HCT116 (cell line): Measurements from ENCODE around the gene FARSA. TPM values are rescaled to one million over a fixed set of nuclear protein-coding genes. Genes with fewer than 3 reads are reported as not detected.

Source experiments
- ATAC-seq: fragments of 200-7000 bp; cut with Tn5 transposase; 2 replicates; pipeline ENCODE4 v1.9.1; 2020; ENCODE audit warnings: mild to moderate bottlenecking, moderate library complexity
- BruUV-seq: library from RNA; stranded (reverse); fragments of 400-500 nt; replicated peaks from 2 replicates; lab custom pipeline; 2021; lab: Mats Ljungman, UMichigan
- CTCF ChIA-PET: fragments of 300-600 bp; sonication (Branson Sonifier 250); formaldehyde crosslinking; loops from one replicate; lab custom pipeline; 2021; ENCODE audit warnings: antibody characterized with exemption; lab: Charles Lee
- POLR2A ChIA-PET: fragments of 300-600, 350-600 bp; sonication (Branson Sonifier 250); formaldehyde crosslinking; loops from one replicate; lab custom pipeline; 2021; ENCODE audit warnings: antibody characterized with exemption; lab: Charles Lee
- RAD21 ChIA-PET, 2 experiments: fragments of 300-600 bp; sonication (Branson Sonifier 250); formaldehyde crosslinking; loops; one replicate each; lab custom pipeline; 2023; ENCODE audit warnings: low total read pairs in 2 of 2; ENCODE audit not compliant: uncharacterized antibody in 2 of 2, unreplicated experiment in 2 of 2, low non-redundant PET in 1 of 2; lab: Charles Lee
- DNase-seq: peaks from one replicate; pipeline ENCODE4 v3.0.0-alpha.2; 2010; ENCODE audit warnings: low read depth, low spot score
- H2AFZ ChIP-seq: fragments of 200-600 bp; shearing (Covaris generic), sonication (generic); 2 replicates; pipeline ENCODE4 v1.6.1; 2017; ENCODE audit warnings: low read depth, mixed run types, mixed read lengths, antibody characterized with exemption, low read length; ENCODE audit not compliant: poor library complexity, severe bottlenecking
- H3K27ac ChIP-seq: 2 replicates; pipeline ENCODE4 v1.5.1; 2012; ENCODE audit warnings: low read depth, low read length
- H3K27me3 ChIP-seq: fragments of 200-600 bp; sonication (generic); 2 replicates; pipeline ENCODE4 v1.6.1; 2016; ENCODE audit warnings: mixed run types, low read length, mixed read lengths; ENCODE audit not compliant: insufficient read depth
- H3K36me3 ChIP-seq, 2 experiments: fragments of 200-500 bp in 1 of 2; fragments of 200-600 bp in 1 of 2; sonication (Bioruptor generic) in 1 of 2; sonication (generic) in 1 of 2; 2 replicates each; pipeline versions ENCODE4 v1.5.1 to v1.6.1; 2014 to 2016; ENCODE audit warnings: low read length in 2 of 2, inconsistent platforms in 1 of 2, mixed read lengths in 1 of 2, mixed run types in 1 of 2; ENCODE audit not compliant: insufficient read depth in 2 of 2, control insufficient read depth in 1 of 2
- H3K4me1 ChIP-seq, 2 experiments: fragments of 200-600 bp in 1 of 2; sonication (generic) in 1 of 2; 2 replicates each; pipeline versions ENCODE4 v1.5.1 to v1.6.1; 2012 to 2017; ENCODE audit warnings: low read length in 2 of 2, inconsistent platforms in 1 of 2, mild to moderate bottlenecking in 1 of 2, mixed read lengths in 1 of 2, mixed run types in 1 of 2, moderate library complexity in 1 of 2; ENCODE audit not compliant: insufficient read depth in 2 of 2, control insufficient read depth in 1 of 2
- H3K4me2 ChIP-seq: fragments of 200-600 bp; sonication (generic); 2 replicates; pipeline ENCODE4 v1.6.1; 2017; ENCODE audit warnings: mixed run types, low read length, mixed read lengths
- H3K4me3 ChIP-seq, 2 experiments: fragments of 200-600 bp in 1 of 2; sonication (generic) in 1 of 2; replicated peaks in 1 of 2; 2 replicates each; pipeline ENCODE4 v1.5.1; 2011 to 2016; ENCODE audit warnings: low read length in 2 of 2, control low read depth in 1 of 2, low read depth in 1 of 2, mild to moderate bottlenecking in 1 of 2, mixed read lengths in 1 of 2, mixed run types in 1 of 2
- H3K79me2 ChIP-seq: fragments of 200-600 bp; sonication (generic); 2 replicates; pipeline ENCODE4 v1.6.1; 2017; ENCODE audit warnings: mild to moderate bottlenecking, mixed run types, low read length, moderate library complexity, mixed read lengths; ENCODE audit not compliant: insufficient read depth
- H3K9ac ChIP-seq: fragments of 200-600 bp; sonication (generic); 2 replicates; pipeline ENCODE4 v1.6.1; 2016; ENCODE audit warnings: low read length, mixed read lengths
- H3K9me2 ChIP-seq: fragments of 200-600 bp; sonication (generic), shearing (Covaris generic); 2 replicates; pipeline ENCODE4 v1.6.1; 2017; ENCODE audit warnings: mixed run types, mild to moderate bottlenecking, moderate library complexity; ENCODE audit not compliant: insufficient read depth
- H3K9me3 ChIP-seq, 2 experiments: fragments of 200-500 bp in 1 of 2; fragments of 200-600 bp in 1 of 2; sonication (Bioruptor generic) in 1 of 2; sonication (generic) in 1 of 2; 2 replicates each; pipeline ENCODE4 v1.6.1; 2014 to 2017; ENCODE audit warnings: low read length in 2 of 2, mixed read lengths in 2 of 2, inconsistent platforms in 1 of 2, low read depth in 1 of 2, mild to moderate bottlenecking in 1 of 2, mixed run types in 1 of 2, moderate library complexity in 1 of 2; ENCODE audit not compliant: control insufficient read depth in 1 of 2, insufficient read depth in 1 of 2
- H4K20me1 ChIP-seq: fragments of 200-600 bp; sonication (generic), shearing (Covaris generic); 2 replicates; pipeline ENCODE4 v1.6.1; 2017; ENCODE audit warnings: mixed run types, mild to moderate bottlenecking, moderate library complexity; ENCODE audit not compliant: insufficient read depth
- CTCF ChIP-seq, 3 experiments: fragments of 200-600 bp in 1 of 3; sonication (generic) in 1 of 3; IDR thresholded peaks in 2 of 3; conservative IDR thresholded peaks in 1 of 3; 2 replicates each; pipeline ENCODE4 v1.5.1; 2012 to 2017; ENCODE audit warnings: low read depth in 2 of 3, low read length in 2 of 3, antibody characterized with exemption in 1 of 3, borderline replicate concordance in 1 of 3, control low read depth in 1 of 3, mild to moderate bottlenecking in 1 of 3, mixed read lengths in 1 of 3, mixed run types in 1 of 3, moderate library complexity in 1 of 3; ENCODE audit not compliant: insufficient read depth in 1 of 3
- EGR1 ChIP-seq: IDR thresholded peaks from 2 replicates; pipeline ENCODE4 v1.6.1; 2012; ENCODE audit warnings: low read depth
- FOSL1 ChIP-seq: IDR thresholded peaks from 2 replicates; pipeline ENCODE4 v1.6.1; 2012; ENCODE audit warnings: low read depth
- MAX ChIP-seq: IDR thresholded peaks from 2 replicates; pipeline ENCODE4 v1.6.1; 2012
- TCF7L2 ChIP-seq: IDR thresholded peaks from 2 replicates; pipeline ENCODE4 v1.7.0; 2011; ENCODE audit warnings: borderline replicate concordance, inconsistent platforms; ENCODE audit not compliant: insufficient read depth, insufficient read length; ENCODE audit errors: extremely low read depth
- ZFX ChIP-seq: fragments of 450-650 bp; IDR thresholded peaks from 2 replicates; pipeline ENCODE4 v1.6.1; 2017
- intact Hi-C: fragments of 100-400 bp; cut with micrococcal nuclease; formaldehyde crosslinking; loops from 2 replicates; pipeline ENCODE4 v1.10.0; 2022
- total RNA-seq: library from RNA; stranded (reverse); gene quantifications from one replicate; pipeline ENCODE4 v1.2.1, GENCODE V29; 2021; ENCODE audit not compliant: unreplicated experiment

The FARSA gene
- total RNA-seq, 1 experiment from 2014 or later = 129 TPM

- H3K36me3 ChIP-seq = no peaks in the 10 kb centered on the region
- no peaks in the 10 kb centered on the region for H3K9me3 ChIP-seq
- DNase-seq = no peak
- no peak overlapping the region for H3K9ac ChIP-seq
- ChIA-PET POLR2A (no interaction called here), RAD21 (no interaction called here), CTCF (interaction anchor here (1.2 to 8.0 kb wide), 4 partner anchors 9 to 120 kb away, joined by 3 to 94 read pairs (median 34); no protein-coding TSS in a partner anchor)
- H3K9me2 ChIP-seq = no peaks in the 10 kb centered on the region
- H3K27me3 ChIP-seq = no peaks in the 10 kb centered on the region
- no peak for ATAC-seq
- TF ChIP-seq EGR1 (no peak), FOSL1 (no peak), TCF7L2 (no peak), CTCF (IDR thresholded peaks at IDR 0.05 in 2 of 3, conservative IDR thresholded peaks at IDR 0.05 in 1 of 3; ENCODE audit: borderline replicate concordance in 1 of 3, insufficient read depth in 1 of 3, low read depth in 2 of 3, low read length in 2 of 3) (no peak), ZFX (no peak), MAX (no peak)
- intact Hi-C loops = loop anchor here (5.0 to 10.0 kb wide), 2 partner anchors 363 to 620 kb away; no protein-coding TSS in a partner anchor
- no TSS peak for BruUV-seq
- no peak overlapping the region for H3K4me3 ChIP-seq
- H4K20me1 ChIP-seq = no peaks in the 10 kb centered on the region
- H3K27ac ChIP-seq = no peak overlapping the region
- H3K79me2 ChIP-seq = no peaks in the 10 kb centered on the region
- no peak overlapping the region for H2AFZ ChIP-seq
- peaks cover 0 to 15% of the 10 kb centered on the region in 2 experiments; a peak in 2 of 4 replicates for H3K4me1 ChIP-seq
- no peak overlapping the region for H3K4me2 ChIP-seq
These were observed 41.0 kb upstream of the FARSA start for GRCh38 chr19:12974301-12975220.
